Loucy (cell line): ENCODE data around the gene SHROOM3.

Source experiments
- CTCF ChIP-seq: fragments of 200-600 bp; sonication (generic); conservative IDR thresholded peaks from 2 replicates; pipeline ENCODE4 v1.5.1; 2014; ENCODE audit warnings: mild to moderate bottlenecking, antibody characterized with exemption, low read length
- EZH2phosphoT487 ChIP-seq: fragments of 200-600 bp; IDR thresholded peaks from 2 replicates; pipeline ENCODE4 v1.6.1; 2018; ENCODE audit warnings: antibody characterized with exemption, mild to moderate bottlenecking, moderate library complexity, borderline replicate concordance

GRCh38 chr4:76747563-76747962 is 312.5 kb downstream of the SHROOM3 start:
- no peak for TF ChIP-seq CTCF
- no peak for TF ChIP-seq EZH2phosphoT487
